Urinary bladder (tissue), 4 donors: Measurements from ENCODE around the gene PCDH18. TPM values are rescaled to one million over a fixed set of nuclear protein-coding genes. Genes with fewer than 3 reads are reported as not detected.
A peak's percentile ranks its signal among the peaks of the same experiment; 100 is the strongest.

Experiments
- DNase-seq: peaks from one replicate; pipeline ENCODE4 v3.0.0-alpha.2; 2015; ENCODE audit errors: extremely low spot score
- H3K27ac ChIP-seq: one replicate; pipeline ENCODE4 v1.5.1; 2013; ENCODE audit warnings: low read depth, mild to moderate bottlenecking, moderate library complexity
- H3K36me3 ChIP-seq: one replicate; pipeline ENCODE4 v1.6.1; 2013; ENCODE audit warnings: mild to moderate bottlenecking, moderate library complexity; ENCODE audit not compliant: insufficient read depth
- H3K4me1 ChIP-seq: one replicate; pipeline ENCODE4 v1.6.1; 2013; ENCODE audit warnings: mild to moderate bottlenecking, moderate library complexity; ENCODE audit not compliant: insufficient read depth
- H3K4me3 ChIP-seq: one replicate; pipeline ENCODE4 v1.5.1; 2013; ENCODE audit warnings: low read depth, low read length
- WGBS: extraction: QIAGEN DNeasy Blood & Tissue Kit; methylation state at CpG from one replicate; pipeline ENCODE4 v1.1.7; 2013; 5-methylcytosine and 5-hydroxymethylcytosine counted together
- polyA plus RNA-seq: library from polyadenylated mRNA; stranded (reverse); fragments of 200-250 nt; gene quantifications from one replicate; pipeline ENCODE4 v1.2.3, GENCODE V29; 2013
- total RNA-seq: library from RNA; depleted of rRNA; stranded (reverse); fragments of >200 nt; gene quantifications from one replicate; pipeline ENCODE4 v1.2.3, GENCODE V29; 2014
- donor health status: healthy with polysubstance abuse.
- donor health status: healthy.

The PCDH18 gene
- total and polyA plus RNA-seq, 2 donors, result 28.7 to 227 TPM

DNA sequence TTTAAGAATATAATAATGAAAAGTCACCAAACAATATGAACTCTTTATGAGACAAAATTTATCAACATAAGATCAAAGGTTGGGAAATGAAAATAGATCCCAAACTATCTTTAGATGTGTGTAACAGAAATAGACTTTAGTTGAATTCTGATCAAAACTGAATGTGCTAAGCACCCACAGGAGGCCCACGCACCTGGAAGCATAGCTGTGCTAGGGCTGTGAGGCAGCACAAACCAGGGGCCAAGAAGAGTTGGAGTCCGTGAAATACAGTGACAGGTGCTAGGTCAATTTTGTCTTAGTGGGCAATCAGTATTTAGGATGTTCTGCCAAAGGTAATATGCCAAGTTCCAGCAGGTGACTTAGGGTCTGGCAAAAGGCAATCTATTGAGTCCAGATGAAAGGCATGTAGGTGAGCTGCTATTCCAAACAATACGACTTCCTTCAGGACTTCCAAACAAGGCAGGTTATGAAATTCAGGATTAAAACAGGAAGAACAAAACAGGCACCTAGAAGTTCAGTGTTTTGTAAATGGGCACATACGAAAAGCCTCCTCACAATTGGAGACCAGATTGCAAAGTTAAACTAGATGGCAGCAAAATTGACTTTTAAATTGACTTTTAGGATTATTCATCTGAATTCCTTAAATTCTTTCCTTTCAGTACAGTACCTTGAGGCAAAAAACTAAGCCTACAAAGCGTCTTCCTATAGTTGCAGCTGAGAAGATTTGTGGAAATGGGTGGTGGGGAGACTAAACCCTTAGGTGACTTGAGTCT lies 4.7 kb upstream of the PCDH18 start:
- no peak for DNase-seq

DNA sequence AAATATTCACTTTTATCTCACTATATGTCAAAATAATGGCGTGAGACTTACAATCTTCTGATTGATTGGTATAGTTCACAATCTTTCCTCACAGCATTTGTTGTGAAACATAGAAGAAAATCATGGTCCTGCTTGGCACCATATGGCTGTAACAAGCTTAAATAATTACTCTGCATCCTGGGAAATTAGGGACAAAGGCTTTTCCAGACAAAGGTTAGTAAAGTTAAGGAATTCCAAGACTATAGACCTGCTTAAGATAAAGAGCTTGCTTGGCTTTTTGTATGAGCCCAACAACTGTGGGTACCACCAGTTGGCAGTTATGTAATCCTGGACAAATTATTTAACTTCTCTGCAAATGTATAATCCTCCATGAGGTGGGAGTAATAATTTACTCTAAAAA lies 3.4 kb upstream of the PCDH18 start:
- Histone ChIP-seq H3K4me3 (no peak overlapping the region), H3K36me3 (no peaks in the 10 kb centered on the region), H3K27ac (no peak overlapping the region), H3K4me1 (no peaks in the 10 kb centered on the region)
- DNase-seq, result no peak
- WGBS, result 98% methylated on average over 1 of the region's 1 CpG

More for the DNA sequence above, 4.7 kb upstream of the PCDH18 start:
- H3K36me3 ChIP-seq, result no peaks in the 10 kb centered on the region
- no peaks in the 10 kb centered on the region for H3K4me1 ChIP-seq
- whole genome bisulfite sequencing, result 91% methylated on average over 5 of the region's 5 CpGs
- H3K4me3 ChIP-seq, result no peak overlapping the region
- no peak overlapping the region for H3K27ac ChIP-seq

DNA sequence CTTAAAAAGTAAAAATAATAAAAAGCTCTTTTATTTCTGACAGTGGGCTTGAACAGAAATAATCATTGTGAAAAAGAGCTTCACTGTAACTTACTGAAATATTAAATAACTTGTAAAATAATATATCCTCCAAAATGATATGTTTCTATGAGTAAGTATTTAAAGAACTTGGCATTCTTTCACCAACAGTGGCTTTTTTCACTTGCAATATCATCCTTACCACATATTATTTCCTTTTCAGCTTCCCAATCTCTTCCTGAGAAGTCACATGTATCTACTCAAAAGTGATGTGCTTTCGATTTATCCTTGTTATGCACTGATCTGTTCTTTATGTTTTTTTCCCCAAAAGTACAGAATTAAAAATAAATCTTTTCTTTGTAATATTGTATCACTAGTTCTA lies 2.2 kb upstream of the PCDH18 start:
- no peak overlapping the region for H3K27ac ChIP-seq
- no peak for DNase-seq
- no peaks in the 10 kb centered on the region for H3K36me3 ChIP-seq
- no peak overlapping the region for H3K4me3 ChIP-seq
- no peaks in the 10 kb centered on the region for H3K4me1 ChIP-seq
- WGBS, result 54% methylated on average over 1 of the region's 1 CpG

DNA sequence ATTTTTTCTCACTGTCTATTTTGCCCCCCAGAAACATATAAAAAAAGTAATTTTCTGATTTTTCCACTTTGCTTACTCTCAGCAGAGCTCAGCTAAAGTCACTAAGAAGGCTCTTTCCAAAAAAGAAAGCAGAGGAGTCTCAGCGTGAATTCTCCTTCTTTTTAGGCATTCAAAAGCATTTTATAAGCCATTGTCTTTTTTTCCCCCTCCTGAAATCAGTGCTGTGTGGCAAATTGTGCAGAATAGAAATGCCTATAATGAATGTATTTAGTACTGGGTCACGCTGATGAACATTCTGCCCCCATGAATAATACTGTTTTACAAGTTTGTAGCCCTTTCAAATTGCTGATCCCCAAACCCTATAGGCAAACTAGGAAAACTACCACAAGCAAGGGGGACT lies 1.6 kb upstream of the PCDH18 start:
- Histone ChIP-seq H3K4me3 (no peak overlapping the region), H3K36me3 (no peaks in the 10 kb centered on the region), H3K27ac (peak overlapping the region; percentile 76), H3K4me1 (no peaks in the 10 kb centered on the region)
- WGBS, result 38% methylated on average over 2 of the region's 2 CpGs
- no peak for DNase-seq

DNA sequence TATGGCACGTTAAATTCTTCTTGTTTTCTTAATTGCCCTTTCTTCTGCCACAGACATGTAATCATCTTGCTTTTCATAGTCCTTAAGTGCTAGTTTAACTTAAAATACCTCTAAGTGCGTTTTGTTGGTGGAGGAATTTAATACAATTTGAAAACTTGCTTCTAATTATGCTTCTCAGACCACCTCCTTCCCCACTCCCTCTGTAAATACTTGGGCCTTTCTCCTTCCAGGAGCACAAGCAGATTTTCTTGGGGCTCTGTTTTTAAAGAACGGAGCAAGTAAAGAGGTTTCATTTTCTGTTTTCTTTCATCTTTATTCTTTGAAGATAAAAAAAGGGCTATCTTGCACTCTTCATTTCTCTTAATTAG lies 559 bp upstream of the PCDH18 start:
- no peak for DNase-seq
- H3K4me1 ChIP-seq, result no peaks in the 10 kb centered on the region
- peak overlapping the region; percentile 63 for H3K27ac ChIP-seq
- no peaks in the 10 kb centered on the region for H3K36me3 ChIP-seq
- peak overlapping the region; percentile 42 for H3K4me3 ChIP-seq
- WGBS, result 3% methylated on average over 3 of the region's 3 CpGs

DNA sequence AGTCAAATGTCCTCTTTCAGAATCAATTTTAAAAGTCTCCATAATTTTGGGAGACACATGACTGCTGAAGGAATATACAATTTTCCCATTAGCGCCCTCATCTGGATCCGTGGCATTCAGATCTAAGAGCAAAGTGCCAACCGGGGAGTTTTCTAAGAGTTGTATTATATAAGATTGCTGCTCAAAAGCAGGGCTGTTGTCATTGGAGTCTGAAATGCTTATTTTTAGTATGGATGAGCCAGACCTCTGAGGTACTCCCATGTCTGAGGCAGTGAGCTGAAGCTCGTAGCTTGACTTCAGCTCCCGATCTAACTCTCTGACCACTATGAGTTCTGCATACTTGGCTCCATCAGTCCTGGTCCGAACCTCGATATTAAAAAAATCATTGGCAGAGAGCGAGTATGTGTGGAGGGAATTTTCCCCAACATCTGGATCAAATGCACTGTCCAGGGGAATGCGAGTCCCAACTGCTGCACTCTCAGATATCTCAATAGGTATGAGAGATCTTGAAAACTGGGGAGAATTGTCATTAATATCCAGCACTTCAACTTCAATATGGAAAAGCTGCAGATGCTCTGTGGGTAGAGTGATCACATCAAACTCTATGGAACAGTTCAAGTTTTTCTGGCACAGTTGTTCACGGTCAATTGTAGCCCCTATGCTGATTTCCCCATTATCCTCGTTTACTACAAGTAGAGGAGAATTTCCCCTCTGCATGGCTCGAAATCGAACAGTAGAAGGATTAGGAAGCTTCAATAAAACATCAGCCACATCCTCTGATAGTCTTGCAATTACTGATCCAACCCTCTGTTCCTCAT lies 917 bp downstream of the PCDH18 start:
- Histone ChIP-seq H3K4me1 (no peaks in the 10 kb centered on the region), H3K27ac (no peak overlapping the region), H3K36me3 (no peaks in the 10 kb centered on the region), H3K4me3 (peak overlapping the region; percentile 42)
- 8% methylated on average over 13 of the region's 13 CpGs for WGBS
- DNase-seq, result no peak

DNA sequence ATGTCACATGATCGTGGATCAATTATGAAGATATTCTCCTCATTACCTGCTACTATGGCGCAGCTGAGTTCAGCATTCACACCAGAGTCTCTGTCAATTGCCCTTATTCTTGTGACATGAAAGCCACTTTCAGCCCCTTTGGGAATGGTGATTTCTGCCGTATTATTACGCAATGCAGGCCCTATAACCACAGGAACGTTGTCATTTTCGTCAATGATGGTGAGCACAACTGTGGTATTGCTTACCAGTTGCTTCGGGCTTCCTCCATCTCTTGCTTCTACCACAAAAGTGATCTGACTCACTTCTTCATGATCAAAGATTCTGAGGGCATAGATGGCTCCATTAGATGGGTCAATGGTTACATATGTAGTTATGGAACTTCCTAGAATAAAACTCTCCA lies 2.1 kb downstream of the PCDH18 start:
- no peaks in the 10 kb centered on the region for H3K4me1 ChIP-seq
- peak overlapping the region; percentile 42 for H3K4me3 ChIP-seq
- 30% methylated on average over 7 of the region's 7 CpGs for WGBS
- DNase-seq, result no peak
- no peaks in the 10 kb centered on the region for H3K36me3 ChIP-seq
- no peak overlapping the region for H3K27ac ChIP-seq

GRCh38 chr4:137529432-137529831 lies 2.9 kb downstream of the PCDH18 start:
- H3K36me3 ChIP-seq, result no peaks in the 10 kb centered on the region
- no peak for DNase-seq
- WGBS, result 24% methylated on average over 5 of the region's 5 CpGs
- H3K27ac ChIP-seq, result no peak overlapping the region
- no peaks in the 10 kb centered on the region for H3K4me1 ChIP-seq
- peak overlapping the region; percentile 42 for H3K4me3 ChIP-seq

- Histone ChIP-seq H3K4me3 (peak overlapping the region; percentile 37), H3K36me3 (no peaks in the 10 kb centered on the region), H3K27ac (no peak overlapping the region), H3K4me1 (no peaks in the 10 kb centered on the region)
- WGBS, result 31% methylated on average over 4 of the region's 4 CpGs
- DNase-seq, result no peak
Observed at GRCh38 chr4:137528673-137529072, 3.6 kb downstream of the PCDH18 start.

- no peaks in the 10 kb centered on the region for H3K36me3 ChIP-seq
- DNase-seq, result no peak
- H3K4me3 ChIP-seq, result no peak overlapping the region
- H3K4me1 ChIP-seq, result no peaks in the 10 kb centered on the region
- no peak overlapping the region for H3K27ac ChIP-seq
Observed at GRCh38 chr4:137526681-137527080, 5.6 kb downstream of the PCDH18 start.

DNA sequence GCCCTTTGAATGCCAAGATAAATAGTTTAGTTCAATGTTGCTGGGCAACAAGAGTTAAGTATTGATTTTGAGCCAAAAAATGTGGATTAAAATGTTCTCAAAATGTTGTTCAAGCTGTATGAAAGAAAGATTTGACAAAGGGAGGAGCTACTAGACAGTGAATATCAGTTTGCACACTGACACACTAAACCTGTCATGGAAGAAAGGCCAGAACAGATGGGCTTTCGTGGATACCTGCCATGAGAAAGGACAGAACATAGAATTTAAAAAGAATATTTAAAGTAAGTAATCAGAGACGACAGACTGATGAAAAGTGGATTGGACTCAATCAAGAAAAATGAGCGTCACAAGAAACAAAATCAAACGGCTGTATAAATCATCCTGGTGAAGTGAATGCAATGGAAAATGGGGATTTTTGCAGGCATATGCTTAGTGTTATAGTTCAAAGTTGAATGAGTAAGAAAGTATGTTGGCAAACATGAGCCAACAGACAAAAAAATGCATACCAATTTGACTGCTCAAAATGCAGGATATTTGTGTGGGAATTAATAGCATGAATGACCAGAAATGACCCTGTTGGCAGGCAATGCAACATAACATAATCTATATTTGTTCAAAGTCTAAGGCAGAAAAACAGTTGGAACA lies 7.4 kb downstream of the PCDH18 start:
- Histone ChIP-seq H3K4me3 (no peak overlapping the region), H3K27ac (no peak overlapping the region), H3K36me3 (no peaks in the 10 kb centered on the region), H3K4me1 (no peaks in the 10 kb centered on the region)
- WGBS, result 29% methylated on average over 4 of the region's 4 CpGs
- no peak for DNase-seq

DNA sequence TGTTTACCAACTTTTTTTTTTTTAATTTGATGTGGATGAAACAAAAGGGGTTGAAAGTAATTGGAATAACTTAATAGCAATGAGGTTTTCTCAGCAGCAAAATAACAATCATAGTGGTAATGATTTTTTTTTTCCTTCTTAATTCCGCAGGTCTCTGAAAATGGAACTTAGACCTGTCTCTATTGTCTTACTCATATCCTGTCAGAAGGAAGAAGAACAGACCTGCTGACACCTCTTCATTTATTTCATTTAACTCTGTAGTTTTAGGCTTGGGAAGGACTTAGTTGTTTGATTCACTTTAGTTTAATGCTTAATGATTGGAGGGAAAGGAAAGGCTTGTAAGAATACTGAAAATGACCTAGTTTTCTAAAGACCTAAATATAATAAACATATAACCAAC lies 9.0 kb downstream of the PCDH18 start:
- 65% methylated on average over 1 of the region's 1 CpG for WGBS
- Histone ChIP-seq H3K4me3 (no peak overlapping the region), H3K36me3 (no peaks in the 10 kb centered on the region), H3K4me1 (no peaks in the 10 kb centered on the region), H3K27ac (no peak overlapping the region)
- no peak for DNase-seq

GRCh38 chr4:137521053-137521452 lies 11.2 kb downstream of the PCDH18 start:
- Histone ChIP-seq H3K27ac (no peak overlapping the region), H3K36me3 (no peaks in the 10 kb centered on the region), H3K4me1 (no peaks in the 10 kb centered on the region), H3K4me3 (no peak overlapping the region)
- 94% methylated on average over 9 of the region's 9 CpGs for WGBS
- DNase-seq, result no peak

GRCh38 chr4:137519406-137519805 lies 12.9 kb downstream of the PCDH18 start:
- no peak for DNase-seq
- 26% methylated on average over 2 of the region's 2 CpGs for WGBS
- no peak overlapping the region for H3K4me3 ChIP-seq
- no peaks in the 10 kb centered on the region for H3K36me3 ChIP-seq
- no peaks in the 10 kb centered on the region for H3K4me1 ChIP-seq
- H3K27ac ChIP-seq, result no peak overlapping the region
